BE2C (cell line): ENCODE results near the gene SEZ6.

Source experiments
- DNase-seq: peaks from one replicate; pipeline ENCODE4 v3.0.0-alpha.2; 2020
- H3K27me3 ChIP-seq: fragments of 250-450 bp; sonication (Bioruptor Pico); 2 replicates; pipeline ENCODE4 v1.5.1; 2020; ENCODE audit warnings: mild to moderate bottlenecking
- H3K36me3 ChIP-seq: fragments of 250-450 bp; sonication (Bioruptor Pico); 2 replicates; pipeline ENCODE4 v1.5.1; 2020; ENCODE audit warnings: mild to moderate bottlenecking
- H3K4me1 ChIP-seq: fragments of 250-450 bp; sonication (Bioruptor Pico); 2 replicates; pipeline ENCODE4 v1.5.1; 2020
- H3K4me3 ChIP-seq: 2 replicates; pipeline ENCODE4 v1.5.1; 2011; ENCODE audit warnings: low read depth, low read length
- H3K9me3 ChIP-seq: fragments of 250-450 bp; sonication (Bioruptor Pico); 2 replicates; pipeline ENCODE4 v1.5.1; 2020
- CTCF ChIP-seq: IDR thresholded peaks from 2 replicates; pipeline ENCODE4 v1.5.1; 2012; ENCODE audit warnings: mild to moderate bottlenecking, low read depth, low read length

Gene SEZ6

GRCh38 chr17:29039764-29040598, 34.1 kb upstream of the SEZ6 start:
- TF ChIP-seq CTCF: no peak
- H3K36me3 ChIP-seq: no peaks in the 10 kb centered on the region
- DNase-seq: no peak
- no peaks in the 10 kb centered on the region for H3K27me3 ChIP-seq
- no peak overlapping the region for H3K4me3 ChIP-seq
- peaks cover 17% of the 10 kb centered on the region for H3K4me1 ChIP-seq
- H3K9me3 ChIP-seq: no peaks in the 10 kb centered on the region

GRCh38 chr17:29038085-29038795, 32.4 kb upstream of the SEZ6 start:
- no peak for TF ChIP-seq CTCF
- no peaks in the 10 kb centered on the region for H3K27me3 ChIP-seq

GRCh38 chr17:29037739-29038084, 31.9 kb upstream of the SEZ6 start:
- no peaks in the 10 kb centered on the region for H3K36me3 ChIP-seq
- H3K27me3 ChIP-seq: no peaks in the 10 kb centered on the region
- no peaks in the 10 kb centered on the region for H3K9me3 ChIP-seq
- peak overlapping the region; percentile 42 for H3K4me3 ChIP-seq
- H3K4me1 ChIP-seq: peaks cover 6% of the 10 kb centered on the region
- no peak for TF ChIP-seq CTCF
- DNase-seq: no peak

More at GRCh38 chr17:29038085-29038795, 32.4 kb upstream of the SEZ6 start:
- DNase-seq: no peak
- Histone ChIP-seq H3K9me3 (no peaks in the 10 kb centered on the region), H3K4me1 (peaks cover 11% of the 10 kb centered on the region), H3K36me3 (no peaks in the 10 kb centered on the region), H3K4me3 (peak overlapping the region; percentile 42)

- DNase-seq: no peak
- Histone ChIP-seq H3K27me3 (no peaks in the 10 kb centered on the region), H3K9me3 (no peaks in the 10 kb centered on the region), H3K36me3 (no peaks in the 10 kb centered on the region), H3K4me3 (no peak overlapping the region), H3K4me1 (peaks cover 3% of the 10 kb centered on the region; the same call in 1 of the 2 replicates)
- TF ChIP-seq CTCF: no peak
Observed at GRCh38 chr17:29036584-29036983, 30.8 kb upstream of the SEZ6 start.

- Histone ChIP-seq H3K27me3 (no peaks in the 10 kb centered on the region), H3K4me1 (peaks cover 3% of the 10 kb centered on the region; the same call in 1 of the 2 replicates)
- no peak for DNase-seq
Observed at GRCh38 chr17:29034510-29034909, 28.7 kb upstream of the SEZ6 start.

More at GRCh38 chr17:29034510-29034909, 28.7 kb upstream of the SEZ6 start:
- H3K9me3 ChIP-seq: no peaks in the 10 kb centered on the region
- H3K36me3 ChIP-seq: no peaks in the 10 kb centered on the region
- H3K4me3 ChIP-seq: no peak overlapping the region
- TF ChIP-seq CTCF: no peak
